HCT116 (cell line): Measurements from ENCODE around the gene DIRAS2.

Experiments
- CEBPB ChIP-seq: IDR thresholded peaks from 2 replicates; pipeline ENCODE4 v1.6.1; 2012; ENCODE audit warnings: low read depth
- CTCF ChIP-seq, 3 experiments: fragments of 200-600 bp in 1 of 3; sonication (generic) in 1 of 3; IDR thresholded peaks in 2 of 3; conservative IDR thresholded peaks in 1 of 3; 2 replicates each; pipeline ENCODE4 v1.5.1; 2012 to 2017; ENCODE audit warnings: low read depth in 2 of 3, low read length in 2 of 3, antibody characterized with exemption in 1 of 3, borderline replicate concordance in 1 of 3, control low read depth in 1 of 3, mild to moderate bottlenecking in 1 of 3, mixed read lengths in 1 of 3, mixed run types in 1 of 3, moderate library complexity in 1 of 3; ENCODE audit not compliant: insufficient read depth in 1 of 3
- JUND ChIP-seq: IDR thresholded peaks from 2 replicates; pipeline ENCODE4 v1.6.1; 2012
- POLR2A ChIP-seq: IDR thresholded peaks from 2 replicates; pipeline ENCODE4 v1.7.0; 2011; ENCODE audit warnings: borderline replicate concordance; ENCODE audit not compliant: insufficient read depth, insufficient read length; ENCODE audit errors: extremely low read depth
- POLR2AphosphoS5 ChIP-seq: IDR thresholded peaks from 2 replicates; pipeline ENCODE4 v1.6.1; 2011; ENCODE audit warnings: mild to moderate bottlenecking, low read depth, low read length, moderate library complexity
- SRF ChIP-seq: IDR thresholded peaks from 2 replicates; pipeline ENCODE4 v1.6.1; 2012; ENCODE audit warnings: low read depth
- TF ChIP-seq, protein P1 (sequence below): IDR thresholded peaks from 2 replicates; pipeline ENCODE4 v1.6.1; 2012; ENCODE audit warnings: low read depth

DNA sequence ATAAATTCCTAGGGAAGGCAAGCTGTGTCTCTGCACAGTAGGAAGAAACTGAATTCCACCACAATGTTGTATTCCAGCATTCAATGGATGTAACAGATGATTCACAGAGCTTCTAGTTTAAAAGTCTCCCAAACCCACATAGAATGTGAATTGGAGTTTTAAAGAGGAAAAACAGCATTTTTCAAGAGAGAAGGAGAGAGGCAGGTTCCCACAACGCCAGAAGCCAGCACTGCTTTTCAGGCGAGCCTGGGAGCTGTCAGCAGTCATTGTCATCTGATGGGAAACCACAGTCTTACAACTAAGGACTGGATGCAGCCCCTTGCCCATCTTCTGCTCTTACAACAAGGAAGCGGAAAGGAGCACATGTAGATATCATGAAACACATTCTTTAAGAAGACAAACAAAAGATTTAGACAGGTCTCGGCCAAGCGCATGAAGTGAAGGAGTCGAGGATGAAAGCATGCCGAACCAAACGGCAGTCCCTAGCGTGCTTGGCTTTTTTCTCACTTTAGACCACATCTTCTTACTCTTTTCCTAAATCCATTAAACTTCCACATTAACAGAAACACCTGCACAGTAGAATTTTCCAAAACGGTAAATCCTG, 638 bp downstream of the DIRAS2 start:
- TF ChIP-seq, protein P1, sequence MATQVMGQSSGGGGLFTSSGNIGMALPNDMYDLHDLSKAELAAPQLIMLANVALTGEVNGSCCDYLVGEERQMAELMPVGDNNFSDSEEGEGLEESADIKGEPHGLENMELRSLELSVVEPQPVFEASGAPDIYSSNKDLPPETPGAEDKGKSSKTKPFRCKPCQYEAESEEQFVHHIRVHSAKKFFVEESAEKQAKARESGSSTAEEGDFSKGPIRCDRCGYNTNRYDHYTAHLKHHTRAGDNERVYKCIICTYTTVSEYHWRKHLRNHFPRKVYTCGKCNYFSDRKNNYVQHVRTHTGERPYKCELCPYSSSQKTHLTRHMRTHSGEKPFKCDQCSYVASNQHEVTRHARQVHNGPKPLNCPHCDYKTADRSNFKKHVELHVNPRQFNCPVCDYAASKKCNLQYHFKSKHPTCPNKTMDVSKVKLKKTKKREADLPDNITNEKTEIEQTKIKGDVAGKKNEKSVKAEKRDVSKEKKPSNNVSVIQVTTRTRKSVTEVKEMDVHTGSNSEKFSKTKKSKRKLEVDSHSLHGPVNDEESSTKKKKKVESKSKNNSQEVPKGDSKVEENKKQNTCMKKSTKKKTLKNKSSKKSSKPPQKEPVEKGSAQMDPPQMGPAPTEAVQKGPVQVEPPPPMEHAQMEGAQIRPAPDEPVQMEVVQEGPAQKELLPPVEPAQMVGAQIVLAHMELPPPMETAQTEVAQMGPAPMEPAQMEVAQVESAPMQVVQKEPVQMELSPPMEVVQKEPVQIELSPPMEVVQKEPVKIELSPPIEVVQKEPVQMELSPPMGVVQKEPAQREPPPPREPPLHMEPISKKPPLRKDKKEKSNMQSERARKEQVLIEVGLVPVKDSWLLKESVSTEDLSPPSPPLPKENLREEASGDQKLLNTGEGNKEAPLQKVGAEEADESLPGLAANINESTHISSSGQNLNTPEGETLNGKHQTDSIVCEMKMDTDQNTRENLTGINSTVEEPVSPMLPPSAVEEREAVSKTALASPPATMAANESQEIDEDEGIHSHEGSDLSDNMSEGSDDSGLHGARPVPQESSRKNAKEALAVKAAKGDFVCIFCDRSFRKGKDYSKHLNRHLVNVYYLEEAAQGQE: no peak
- TF ChIP-seq CTCF (IDR thresholded peaks at IDR 0.05 in 2 of 3, conservative IDR thresholded peaks at IDR 0.05 in 1 of 3; ENCODE audit: borderline replicate concordance in 1 of 3, insufficient read depth in 1 of 3, low read depth in 2 of 3, low read length in 2 of 3) (no peak), POLR2AphosphoS5 (no peak), SRF (no peak), JUND (no peak), POLR2A (no peak), CEBPB (no peak)
